SK-N-SH (cell line): ENCODE results near the gene DCX. TPM values are rescaled to one million over a fixed set of nuclear protein-coding genes. Genes with fewer than 3 reads are reported as not detected.

Experiments
- CTCF ChIA-PET: fragments of 300-600, 350-600 bp; formaldehyde crosslinking; extraction: SDS; loops from one replicate; lab custom pipeline; 2021; lab: Yijun Ruan, JAX
- POLR2A ChIA-PET: fragments of 350-600 bp; sonication (Branson Sonifier 250); formaldehyde crosslinking; extraction: SDS; loops from one replicate; lab custom pipeline; 2020; ENCODE audit warnings: antibody characterized with exemption, inconsistent platforms; lab: Yijun Ruan, JAX
- DNase-seq: peaks from one replicate; pipeline ENCODE4 v3.0.0; 2012
- H2AFZ ChIP-seq: fragments of 200-600 bp; sonication (generic); 2 replicates; pipeline ENCODE4 v1.8.1; 2016; ENCODE audit warnings: antibody characterized with exemption, mild to moderate bottlenecking, low read depth
- H3F3A ChIP-seq: fragments of 200-600 bp; sonication (generic); replicated peaks from 2 replicates; pipeline ENCODE3; 2016; ENCODE audit warnings: antibody characterized with exemption, mild to moderate bottlenecking; ENCODE audit not compliant: insufficient read depth
- H3K27ac ChIP-seq, 2 experiments: fragments of 200-500 bp in 1 of 2; fragments of 200-600 bp in 1 of 2; sonication (Bioruptor generic) in 1 of 2; sonication (generic), shearing (Covaris generic) in 1 of 2; 2 replicates each; pipeline versions ENCODE4 v1.5.1 to v1.6.1; 2014 to 2016; ENCODE audit warnings: low read depth in 2 of 2, inconsistent platforms in 1 of 2, low read length in 1 of 2, mild to moderate bottlenecking in 1 of 2, mixed read lengths in 1 of 2
- H3K27me3 ChIP-seq: fragments of 200-600 bp; sonication (generic), shearing (Covaris generic); 2 replicates; pipeline ENCODE4 v1.6.1; 2016; ENCODE audit warnings: mixed run types; ENCODE audit not compliant: insufficient read depth
- H3K36me3 ChIP-seq, 2 experiments: fragments of 200-500 bp in 1 of 2; fragments of 200-600 bp in 1 of 2; sonication (Bioruptor generic) in 1 of 2; sonication (generic) in 1 of 2; replicated peaks in 1 of 2; 2 replicates each; pipeline versions ENCODE3 to v1.5.1; 2014 to 2016; ENCODE audit warnings: low read length in 1 of 2, mild to moderate bottlenecking in 1 of 2; ENCODE audit not compliant: insufficient read depth in 2 of 2, control insufficient read depth in 1 of 2
- H3K4me1 ChIP-seq, 2 experiments: fragments of 200-500 bp in 1 of 2; fragments of 200-600 bp in 1 of 2; sonication (Bioruptor generic) in 1 of 2; sonication (generic), shearing (Covaris generic) in 1 of 2; 2 replicates each; pipeline versions ENCODE4 v1.5.1 to v1.6.1; 2014 to 2016; ENCODE audit warnings: low read depth in 1 of 2, low read length in 1 of 2, mixed run types in 1 of 2; ENCODE audit not compliant: insufficient read depth in 2 of 2, control insufficient read depth in 1 of 2
- H3K4me2 ChIP-seq: fragments of 200-600 bp; sonication (generic), shearing (Covaris generic); 2 replicates; pipeline ENCODE4 v1.6.1; 2017; ENCODE audit warnings: mixed run types
- H3K4me3 ChIP-seq, 2 experiments: fragments of 200-500 bp in 1 of 2; fragments of 200-600 bp in 1 of 2; sonication (Bioruptor generic) in 1 of 2; sonication (generic), shearing (Covaris generic) in 1 of 2; 2 replicates each; pipeline versions ENCODE4 v1.5.1 to v1.8.1; 2014 to 2016; ENCODE audit warnings: low read depth in 2 of 2, inconsistent platforms in 1 of 2, low read length in 1 of 2, mild to moderate bottlenecking in 1 of 2, mixed read lengths in 1 of 2, moderate library complexity in 1 of 2
- H3K79me2 ChIP-seq: fragments of 200-600 bp; sonication (generic); 2 replicates; pipeline ENCODE4 v1.8.1; 2017; ENCODE audit warnings: mild to moderate bottlenecking; ENCODE audit not compliant: insufficient read depth
- H3K9ac ChIP-seq: fragments of 200-600 bp; sonication (generic); 2 replicates; pipeline ENCODE4 v1.6.1; 2017; ENCODE audit warnings: mixed run types
- H3K9me2 ChIP-seq: fragments of 200-600 bp; sonication (generic); 2 replicates; pipeline ENCODE4 v1.6.1; 2017; ENCODE audit warnings: mixed run types
- H3K9me3 ChIP-seq: fragments of 200-600 bp; sonication (generic); 2 replicates; pipeline ENCODE4 v1.6.1; 2017; ENCODE audit warnings: mixed run types, mild to moderate bottlenecking, moderate library complexity
- H4K20me1 ChIP-seq: fragments of 200-600 bp; sonication (generic); 2 replicates; pipeline ENCODE4 v1.6.1; 2017; ENCODE audit warnings: mild to moderate bottlenecking, mixed run types; ENCODE audit not compliant: insufficient read depth
- EP300 ChIP-seq, 2 experiments: IDR thresholded peaks; 2 replicates each; pipeline versions ENCODE4 v1.4.0 to v1.6.1; 2012; ENCODE audit warnings: borderline replicate concordance in 1 of 2, low read depth in 1 of 2, low read length in 1 of 2
- FOXM1 ChIP-seq: IDR thresholded peaks from 2 replicates; pipeline ENCODE4 v1.4.0; 2012; ENCODE audit warnings: low read depth, mild to moderate bottlenecking
- GATA2 ChIP-seq: sonication (generic); formaldehyde crosslinking; IDR thresholded peaks from 2 replicates; pipeline ENCODE4 v1.5.0; 2020; ENCODE audit warnings: mild to moderate bottlenecking, missing genetic modification reagents
- MXI1 ChIP-seq: IDR thresholded peaks from 2 replicates; pipeline ENCODE4 v1.6.1; 2012; ENCODE audit warnings: mild to moderate bottlenecking, low read depth, low read length, improper control_type of control experiment
- RAD21 ChIP-seq: IDR thresholded peaks from 2 replicates; pipeline ENCODE4 v1.6.1; 2012; ENCODE audit warnings: mild to moderate bottlenecking, low read length
- RFX5 ChIP-seq: IDR thresholded peaks from 2 replicates; pipeline ENCODE4 v1.6.1; 2012; ENCODE audit warnings: mild to moderate bottlenecking, improper control_type of control experiment, low read length
- SIN3A ChIP-seq: IDR thresholded peaks from 2 replicates; pipeline ENCODE4 v1.6.1; 2012; ENCODE audit warnings: low read depth, mild to moderate bottlenecking, low read length, moderate library complexity, borderline replicate concordance
- TCF12 ChIP-seq: IDR thresholded peaks from 2 replicates; pipeline ENCODE4 v1.4.0; 2012
- TEAD4 ChIP-seq: IDR thresholded peaks from 2 replicates; pipeline ENCODE4 v1.4.0; 2012; ENCODE audit warnings: mild to moderate bottlenecking, borderline replicate concordance; ENCODE audit not compliant: insufficient read depth
- YY1 ChIP-seq: IDR thresholded peaks from 2 replicates; pipeline ENCODE4 v1.4.0; 2012; ENCODE audit warnings: low read depth, mild to moderate bottlenecking
- WGBS: methylation state at CpG from one replicate; pipeline ENCODE4 v1.1.6; 2017; ENCODE audit warnings: low lambda C conversion rate; 5-methylcytosine and 5-hydroxymethylcytosine counted together
- polyA plus RNA-seq, 3 experiments: library from polyadenylated mRNA; depleted of rRNA; stranded (reverse); fragments of >200 nt; gene quantifications; 2 replicates each; pipeline ENCODE4 v1.2.3, GENCODE V29; 2012
- TF ChIP-seq, protein P1 (sequence below): fragments of 200-600 bp; sonication (generic); IDR thresholded peaks from 2 replicates; pipeline ENCODE4 v1.6.1; 2017; ENCODE audit warnings: antibody characterized with exemption, mild to moderate bottlenecking, moderate library complexity

Gene DCX
- polyA plus RNA-seq, 1 of the 3 experiments (the other 2 are of a cell fraction), result 0.26 TPM

DNA sequence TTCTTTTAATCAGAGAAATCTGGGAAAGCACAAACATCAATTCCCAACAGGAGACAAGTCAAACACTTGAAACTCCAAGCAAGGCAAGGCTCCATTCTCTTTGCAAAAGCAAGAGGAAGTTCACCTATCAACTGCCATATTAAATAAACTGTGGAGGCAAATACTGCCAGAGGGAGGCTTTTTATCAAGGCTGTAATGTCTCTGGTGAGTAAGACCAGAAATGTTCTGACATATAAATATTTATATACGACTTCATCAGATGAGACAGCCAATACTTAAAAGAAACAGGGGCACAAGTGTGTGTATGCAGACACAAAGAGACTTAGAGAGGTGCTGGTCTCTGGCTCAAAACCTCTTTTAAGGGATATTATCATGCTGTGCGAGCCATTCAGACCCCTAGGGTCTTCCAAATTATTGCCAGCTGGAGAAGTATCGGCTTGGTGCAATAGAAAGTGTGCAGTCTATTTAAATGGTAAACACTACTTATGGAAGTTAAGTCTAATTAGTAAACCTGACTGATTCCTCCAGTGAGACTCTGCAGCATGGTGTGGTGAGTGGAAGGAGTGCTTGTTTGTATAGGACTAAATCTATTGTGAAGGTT is 24.4 kb downstream of the DCX start:
- no peaks in the 10 kb centered on the region for H3K9me3 ChIP-seq
- H3K27me3 ChIP-seq, result no peaks in the 10 kb centered on the region
- no peak overlapping the region for H3K4me3 ChIP-seq
- ChIA-PET CTCF (no interaction called here), POLR2A (no interaction called here)
- no peak overlapping the region for H2AFZ ChIP-seq
- 0% methylated on average over 3 of the region's 3 CpGs for WGBS
- H4K20me1 ChIP-seq, result no peaks in the 10 kb centered on the region
- H3K9ac ChIP-seq, result no peak overlapping the region
- TF ChIP-seq TEAD4, result no peak
- no peak for TF ChIP-seq FOXM1
- no peak for TF ChIP-seq SIN3A
- peak; percentile 8; the same call in 1 of the 2 replicates for TF ChIP-seq TCF12
- peak in 1 of 2 experiments; percentile 74; a peak in 2 of 4 replicates for TF ChIP-seq EP300 (IDR thresholded peaks at IDR 0.05; ENCODE audit: borderline replicate concordance in 1 of 2, low read depth in 1 of 2, low read length in 1 of 2)
- TF ChIP-seq YY1, result no peak
- no peak for TF ChIP-seq RFX5
- no peak for TF ChIP-seq RAD21
- TF ChIP-seq, protein P1, sequence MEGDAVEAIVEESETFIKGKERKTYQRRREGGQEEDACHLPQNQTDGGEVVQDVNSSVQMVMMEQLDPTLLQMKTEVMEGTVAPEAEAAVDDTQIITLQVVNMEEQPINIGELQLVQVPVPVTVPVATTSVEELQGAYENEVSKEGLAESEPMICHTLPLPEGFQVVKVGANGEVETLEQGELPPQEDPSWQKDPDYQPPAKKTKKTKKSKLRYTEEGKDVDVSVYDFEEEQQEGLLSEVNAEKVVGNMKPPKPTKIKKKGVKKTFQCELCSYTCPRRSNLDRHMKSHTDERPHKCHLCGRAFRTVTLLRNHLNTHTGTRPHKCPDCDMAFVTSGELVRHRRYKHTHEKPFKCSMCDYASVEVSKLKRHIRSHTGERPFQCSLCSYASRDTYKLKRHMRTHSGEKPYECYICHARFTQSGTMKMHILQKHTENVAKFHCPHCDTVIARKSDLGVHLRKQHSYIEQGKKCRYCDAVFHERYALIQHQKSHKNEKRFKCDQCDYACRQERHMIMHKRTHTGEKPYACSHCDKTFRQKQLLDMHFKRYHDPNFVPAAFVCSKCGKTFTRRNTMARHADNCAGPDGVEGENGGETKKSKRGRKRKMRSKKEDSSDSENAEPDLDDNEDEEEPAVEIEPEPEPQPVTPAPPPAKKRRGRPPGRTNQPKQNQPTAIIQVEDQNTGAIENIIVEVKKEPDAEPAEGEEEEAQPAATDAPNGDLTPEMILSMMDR, result no peak
- no peak for TF ChIP-seq MXI1
- TF ChIP-seq GATA2 (CRISPR knock-in tag), result peak; percentile 26; the same call in 1 of the 2 replicates
- no peaks in the 10 kb centered on the region for H3K79me2 ChIP-seq
- H3K36me3 ChIP-seq, result no peaks in the 10 kb centered on the region
- H3K27ac ChIP-seq, result peak overlapping the region in 1 of 2 experiments; percentile 69; a peak in 1 of 4 replicates
- DNase-seq, result no peak
- H3K4me2 ChIP-seq, result no peak overlapping the region
- no peaks in the 10 kb centered on the region for H3F3A ChIP-seq
- peaks cover 0 to 3% of the 10 kb centered on the region in 2 experiments; a peak in 2 of 4 replicates for H3K4me1 ChIP-seq
- no peaks in the 10 kb centered on the region for H3K9me2 ChIP-seq

DNA sequence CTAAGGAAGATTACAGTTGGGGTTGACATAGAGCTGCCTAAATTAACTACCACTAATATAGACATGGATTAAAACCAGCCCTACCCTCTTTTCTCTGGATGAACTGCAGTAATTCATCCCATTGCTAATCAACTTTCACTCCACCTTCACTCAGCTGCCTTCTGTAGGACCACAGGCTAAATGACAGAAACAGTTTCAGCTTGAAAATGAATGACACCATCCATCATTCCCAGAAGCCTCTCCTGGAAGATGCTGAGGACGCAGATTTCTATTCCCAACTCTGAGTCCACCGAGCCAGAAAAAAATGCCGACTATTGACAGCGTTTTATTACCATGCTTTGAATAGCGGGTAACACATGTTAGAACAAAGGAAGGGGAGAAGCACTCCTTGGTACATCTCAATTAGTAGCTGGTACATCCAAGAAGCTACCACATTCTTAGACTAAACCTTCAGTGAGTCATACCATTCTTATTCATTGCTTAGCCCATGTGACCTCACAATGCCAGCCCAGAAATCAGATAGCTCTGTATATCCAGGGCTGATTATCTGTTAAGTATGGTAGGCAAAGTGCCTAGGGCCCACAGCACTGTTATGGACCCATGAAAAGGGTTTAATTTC is 25.3 kb downstream of the DCX start:
- Histone ChIP-seq H3K4me2 (no peak overlapping the region), H3K79me2 (no peaks in the 10 kb centered on the region), H3K9me3 (no peaks in the 10 kb centered on the region), H3K27me3 (no peaks in the 10 kb centered on the region), H3K9ac (no peak overlapping the region), H3K27ac (peak overlapping the region in 1 of 2 experiments; percentile 55; a peak in 1 of 4 replicates), H3K4me3 (no peak overlapping the region), H4K20me1 (no peaks in the 10 kb centered on the region), H3K36me3 (no peaks in the 10 kb centered on the region), H3K9me2 (no peaks in the 10 kb centered on the region), H3K4me1 (peaks cover 0 to 3% of the 10 kb centered on the region in 2 experiments; a peak in 2 of 4 replicates), H3F3A (no peaks in the 10 kb centered on the region), H2AFZ (no peak overlapping the region)
- TF ChIP-seq, protein P1, result no peak
- DNase-seq, result no peak
- ChIA-PET POLR2A (no interaction called here), CTCF (interaction anchor here (0.7 to 0.8 kb wide), 3 partner anchors 19 to 143 kb away, joined by 3 read pairs; no protein-coding TSS in a partner anchor)
- 49% methylated on average over 5 of the region's 5 CpGs for WGBS
